Stomach (tissue), 4 donors: ENCODE measurements around the gene ACSL4.

Source experiments
- POLR2A ChIP-seq, 4 donors: fragments of 450-650 bp; IDR thresholded peaks; one replicate each; pipeline ENCODE4 v1.6.1; 2016; ENCODE audit warnings: antibody characterized with exemption in 4 of 4, control low read depth in 2 of 4, mild to moderate bottlenecking in 1 of 4, moderate library complexity in 1 of 4
- TF ChIP-seq, protein P1 (sequence below), 7 experiments: fragments of 450-650 bp in 4 of 7; fragments of 200-600 bp in 3 of 7; sonication (generic) in 3 of 7; IDR thresholded peaks; one replicate each; pipeline ENCODE4 v1.5.1; 2016 to 2019; ENCODE audit warnings: antibody characterized with exemption in 7 of 7, control low read depth in 2 of 7, mild to moderate bottlenecking in 1 of 7

GRCh38 chrX:109691752-109692151 is 41.3 kb downstream of the ACSL4 start:
- TF ChIP-seq POLR2A (IDR thresholded peaks at IDR 0.05), result no peak
- TF ChIP-seq, protein P1, sequence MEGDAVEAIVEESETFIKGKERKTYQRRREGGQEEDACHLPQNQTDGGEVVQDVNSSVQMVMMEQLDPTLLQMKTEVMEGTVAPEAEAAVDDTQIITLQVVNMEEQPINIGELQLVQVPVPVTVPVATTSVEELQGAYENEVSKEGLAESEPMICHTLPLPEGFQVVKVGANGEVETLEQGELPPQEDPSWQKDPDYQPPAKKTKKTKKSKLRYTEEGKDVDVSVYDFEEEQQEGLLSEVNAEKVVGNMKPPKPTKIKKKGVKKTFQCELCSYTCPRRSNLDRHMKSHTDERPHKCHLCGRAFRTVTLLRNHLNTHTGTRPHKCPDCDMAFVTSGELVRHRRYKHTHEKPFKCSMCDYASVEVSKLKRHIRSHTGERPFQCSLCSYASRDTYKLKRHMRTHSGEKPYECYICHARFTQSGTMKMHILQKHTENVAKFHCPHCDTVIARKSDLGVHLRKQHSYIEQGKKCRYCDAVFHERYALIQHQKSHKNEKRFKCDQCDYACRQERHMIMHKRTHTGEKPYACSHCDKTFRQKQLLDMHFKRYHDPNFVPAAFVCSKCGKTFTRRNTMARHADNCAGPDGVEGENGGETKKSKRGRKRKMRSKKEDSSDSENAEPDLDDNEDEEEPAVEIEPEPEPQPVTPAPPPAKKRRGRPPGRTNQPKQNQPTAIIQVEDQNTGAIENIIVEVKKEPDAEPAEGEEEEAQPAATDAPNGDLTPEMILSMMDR (IDR thresholded peaks at IDR 0.05), result no peak
